OCI-LY7 (cell line): ENCODE results near the gene UGT1A6. TPM values are rescaled to one million over a fixed set of nuclear protein-coding genes. Genes with fewer than 3 reads are reported as not detected.

ENCODE experiments used
- BruUV-seq: library from RNA; stranded (reverse); fragments of 400-500 nt; replicated peaks from 2 replicates; lab custom pipeline; 2021; lab: Mats Ljungman, UMichigan
- CTCF ChIA-PET: fragments of 300-600 bp; sonication (Branson Sonifier 250); formaldehyde crosslinking; loops from one replicate; lab custom pipeline; 2022; ENCODE audit warnings: antibody characterized with exemption; ENCODE audit not compliant: unreplicated experiment; lab: Charles Lee
- POLR2A ChIA-PET: fragments of 300-600 bp; sonication (Branson Sonifier 250); formaldehyde crosslinking; loops from one replicate; lab custom pipeline; 2022; ENCODE audit warnings: antibody characterized with exemption; lab: Charles Lee
- DNase-seq: peaks from one replicate; pipeline ENCODE4 v3.0.0-alpha.2; 2015; ENCODE audit warnings: low spot score
- H2AFZ ChIP-seq: fragments of 200-600 bp; sonication (generic), shearing (Covaris generic); 2 replicates; pipeline ENCODE4 v1.6.1; 2014; ENCODE audit warnings: mild to moderate bottlenecking, antibody characterized with exemption, low read length, moderate library complexity
- H3K27ac ChIP-seq: fragments of 200-600 bp; sonication (generic); 2 replicates; pipeline ENCODE4 v1.5.1; 2014; ENCODE audit warnings: mixed run types, low read depth, mild to moderate bottlenecking, moderate library complexity, low read length, inconsistent platforms; ENCODE audit not compliant: poor library complexity, severe bottlenecking
- H3K36me3 ChIP-seq: fragments of 200-600 bp; sonication (generic); 2 replicates; pipeline ENCODE4 v1.6.1; 2014; ENCODE audit warnings: mild to moderate bottlenecking, antibody characterized with exemption, low read length, moderate library complexity, mixed read lengths; ENCODE audit not compliant: insufficient read depth
- H3K4me1 ChIP-seq: fragments of 200-600 bp; sonication (generic); 2 replicates; pipeline ENCODE4 v1.5.1; 2014; ENCODE audit warnings: mild to moderate bottlenecking, low read length; ENCODE audit not compliant: insufficient read depth, poor library complexity, severe bottlenecking
- H3K4me2 ChIP-seq: fragments of 200-600 bp; sonication (generic); 2 replicates; pipeline ENCODE4 v1.6.1; 2014; ENCODE audit warnings: mild to moderate bottlenecking, low read length
- H3K4me3 ChIP-seq: fragments of 200-600 bp; sonication (generic); 2 replicates; pipeline ENCODE4 v1.5.1; 2014; ENCODE audit warnings: mild to moderate bottlenecking, low read depth, low read length; ENCODE audit not compliant: poor library complexity, severe bottlenecking
- H3K79me2 ChIP-seq: fragments of 200-600 bp; sonication (generic); 2 replicates; pipeline ENCODE4 v1.6.1; 2016; ENCODE audit warnings: low read depth, mild to moderate bottlenecking, low read length, moderate library complexity, mixed read lengths; ENCODE audit not compliant: insufficient read depth
- H3K9me2 ChIP-seq: fragments of 200-600 bp; sonication (generic); 2 replicates; pipeline ENCODE4 v1.6.1; 2016; ENCODE audit warnings: mild to moderate bottlenecking, low read length, mixed read lengths; ENCODE audit not compliant: insufficient read depth
- H3K9me3 ChIP-seq: fragments of 200-600 bp; sonication (generic); 2 replicates; pipeline ENCODE4 v1.6.1; 2014; ENCODE audit warnings: mild to moderate bottlenecking, mixed run types, low read length, mixed read lengths
- H4K20me1 ChIP-seq: fragments of 200-600 bp; sonication (generic); 2 replicates; pipeline ENCODE4 v1.6.1; 2014; ENCODE audit warnings: mild to moderate bottlenecking, antibody characterized with exemption, low read length, moderate library complexity, mixed read lengths; ENCODE audit not compliant: insufficient read depth
- CTCF ChIP-seq: fragments of 200-600 bp; sonication (generic); conservative IDR thresholded peaks from 2 replicates; pipeline ENCODE4 v1.5.1; 2014; ENCODE audit warnings: mild to moderate bottlenecking, antibody characterized with exemption, low read length, moderate library complexity, mixed read lengths
- EZH2phosphoT487 ChIP-seq: fragments of 200-600 bp; sonication (generic); IDR thresholded peaks from 2 replicates; pipeline ENCODE4 v1.6.1; 2018; ENCODE audit warnings: low read depth, borderline replicate concordance, mild to moderate bottlenecking, mixed run types, antibody characterized with exemption, low read length, moderate library complexity, mixed read lengths
- intact Hi-C: fragments of 100-400 bp; cut with micrococcal nuclease; formaldehyde crosslinking; loops from one replicate; pipeline ENCODE4 v1.10.0; 2022; ENCODE audit not compliant: unreplicated experiment
- total RNA-seq, 2 experiments: library from RNA; depleted of rRNA in 1 of 2; stranded (reverse); fragments of >200 nt in 1 of 2; shearing (Covaris generic) in 1 of 2; gene quantifications; 2 replicates each; pipeline ENCODE4 v1.2.3, GENCODE V29; 2014 to 2022

UGT1A6 gene
- total RNA-seq, 2 experiments from 2014 or later = not detected

- Histone ChIP-seq H3K4me3 (no peak overlapping the region), H3K9me2 (no peaks in the 10 kb centered on the region), H2AFZ (no peak overlapping the region), H3K79me2 (no peaks in the 10 kb centered on the region), H3K27ac (no peak overlapping the region), H3K4me2 (no peak overlapping the region), H3K9me3 (no peaks in the 10 kb centered on the region), H3K4me1 (no peaks in the 10 kb centered on the region), H3K36me3 (no peaks in the 10 kb centered on the region), H4K20me1 (no peaks in the 10 kb centered on the region)
- no TSS peak for BruUV-seq
- TF ChIP-seq EZH2phosphoT487 (no peak), CTCF (no peak)
- no peak for DNase-seq
- POLR2A ChIA-PET = interaction anchor here (0.7 kb wide), 1 partner anchor 1216 kb away, joined by 3 read pairs; no protein-coding TSS in a partner anchor
- CTCF ChIA-PET = interaction anchor here (1.0 kb wide), 1 partner anchor 48 kb away, joined by 3 read pairs; no protein-coding TSS in a partner anchor
- intact Hi-C loops = no loop called here
Measured at GRCh38 chr2:233816771-233817170, 124.1 kb downstream of the UGT1A6 start.

- POLR2A ChIA-PET = no interaction called here
Measured at GRCh38 chr2:233817361-233817911, 124.7 kb downstream of the UGT1A6 start.

More at GRCh38 chr2:233817361-233817911, 124.7 kb downstream of the UGT1A6 start:
- Histone ChIP-seq H2AFZ (no peak overlapping the region), H4K20me1 (no peaks in the 10 kb centered on the region), H3K36me3 (no peaks in the 10 kb centered on the region), H3K27ac (no peak overlapping the region), H3K4me2 (no peak overlapping the region), H3K9me3 (no peaks in the 10 kb centered on the region), H3K9me2 (no peaks in the 10 kb centered on the region), H3K4me1 (no peaks in the 10 kb centered on the region), H3K79me2 (no peaks in the 10 kb centered on the region), H3K4me3 (no peak overlapping the region)
- DNase-seq = no peak
- no TSS peak for BruUV-seq
- intact Hi-C loops = no loop called here
- no peak for TF ChIP-seq CTCF
- CTCF ChIA-PET = interaction anchor here (1.0 kb wide), 1 partner anchor 47 kb away, joined by 3 read pairs; no protein-coding TSS in a partner anchor
